Measurements from ENCODE around the gene ZNF764. TPM values are rescaled to one million over a fixed set of nuclear protein-coding genes. Genes with fewer than 3 reads are reported as not detected.

Gene ZNF764
- total and polyA plus RNA-seq, 9 of the 15 experiments (the other 6 are each of a cell fraction or from before 2014, with no cell fraction given): 0.69 to 10.1 (median 4.1) TPM

DNA sequence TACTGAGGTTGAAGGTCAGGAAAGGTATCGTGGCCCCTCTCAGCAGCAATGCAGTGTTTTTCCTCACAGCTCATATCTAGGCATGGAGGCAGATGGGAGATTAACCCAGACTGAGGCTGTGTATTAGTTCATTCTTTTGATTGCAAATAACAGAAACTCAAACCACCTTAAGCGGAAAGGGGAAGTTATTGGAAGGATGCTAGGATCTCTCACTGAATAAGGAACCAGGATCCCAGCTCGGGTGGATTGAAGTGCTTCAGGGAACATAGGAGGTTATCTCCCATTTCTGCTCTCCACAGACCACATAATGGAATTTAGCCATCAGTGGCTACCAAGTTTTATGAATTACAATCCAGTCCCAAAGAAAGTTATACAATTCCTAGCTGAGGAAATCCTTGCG lies 43.8 kb upstream of the ZNF764 start:
- ATAC-seq (no peak), FAIRE-seq (no peak), DNase-seq (ENCODE audit: extremely low read depth in 1 of 4, low spot score in 3 of 4) (no peak)
- H3K79me2 ChIP-seq (ENCODE audit: control insufficient read depth, insufficient read depth, low read length): no peaks in the 10 kb centered on the region
- in situ Hi-C loops (cut with MboI): no loop called here
- no peaks in the 10 kb centered on the region for H4K20me1 ChIP-seq (replicated peaks; ENCODE audit: control insufficient read depth, insufficient read depth, low read length)
- no peaks in the 10 kb centered on the region for H3K9me1 ChIP-seq (ENCODE audit: control insufficient read depth, insufficient read depth, low read length)
- CTCF ChIA-PET (ENCODE audit: low intra/inter-chr PET ratio): no interaction called here
- H3K27me3 ChIP-seq (ENCODE audit: control insufficient read depth in 2 of 2, insufficient read depth in 2 of 2, low read length in 2 of 2): no peaks in the 10 kb centered on the region
- H3K36me3 ChIP-seq (ENCODE audit: control insufficient read depth, insufficient read depth, low read length): peaks cover 44% of the 10 kb centered on the region
- no peak overlapping the region for H3K4me3 ChIP-seq
- H3K9me3 ChIP-seq (replicated peaks; ENCODE audit: control insufficient read depth, insufficient read depth, low read depth, low read length): no peaks in the 10 kb centered on the region
- WGBS (ENCODE audit: insufficient coverage, low coverage, missing lambda C conversion rate): 37% methylated on average over 4 of the region's 4 CpGs
- intact Hi-C loops (cut with micrococcal nuclease): no loop called here
- BruUV-seq (replicated peaks): no TSS peak
- H3K4me2 ChIP-seq (ENCODE audit: insufficient read depth, low read length): no peak overlapping the region
- H2AFZ ChIP-seq (ENCODE audit: low read depth, low read length): no peak overlapping the region
- no peak overlapping the region for H3K9ac ChIP-seq (ENCODE audit: insufficient read depth in 1 of 2, low read depth in 2 of 2, low read length in 2 of 2)
- no peak overlapping the region for H3K27ac ChIP-seq (ENCODE audit: extremely low read depth, low read depth, low read length)
- POLR2A ChIA-PET: interaction anchor here (0.6 to 1.7 kb wide), 6 partner anchors 8 to 255 kb away, joined by 3 to 7 read pairs (median 4); partner anchors contain the start of genes ZNF689 and ZNF747
- H3K4me1 ChIP-seq (replicated peaks in 1 of 2; ENCODE audit: control insufficient read depth in 2 of 2, insufficient read depth in 2 of 2, low read length in 2 of 2): peaks cover 0 to 12% of the 10 kb centered on the region in 2 experiments; a peak in 2 of 5 replicates
- TF ChIP-seq, protein P1, sequence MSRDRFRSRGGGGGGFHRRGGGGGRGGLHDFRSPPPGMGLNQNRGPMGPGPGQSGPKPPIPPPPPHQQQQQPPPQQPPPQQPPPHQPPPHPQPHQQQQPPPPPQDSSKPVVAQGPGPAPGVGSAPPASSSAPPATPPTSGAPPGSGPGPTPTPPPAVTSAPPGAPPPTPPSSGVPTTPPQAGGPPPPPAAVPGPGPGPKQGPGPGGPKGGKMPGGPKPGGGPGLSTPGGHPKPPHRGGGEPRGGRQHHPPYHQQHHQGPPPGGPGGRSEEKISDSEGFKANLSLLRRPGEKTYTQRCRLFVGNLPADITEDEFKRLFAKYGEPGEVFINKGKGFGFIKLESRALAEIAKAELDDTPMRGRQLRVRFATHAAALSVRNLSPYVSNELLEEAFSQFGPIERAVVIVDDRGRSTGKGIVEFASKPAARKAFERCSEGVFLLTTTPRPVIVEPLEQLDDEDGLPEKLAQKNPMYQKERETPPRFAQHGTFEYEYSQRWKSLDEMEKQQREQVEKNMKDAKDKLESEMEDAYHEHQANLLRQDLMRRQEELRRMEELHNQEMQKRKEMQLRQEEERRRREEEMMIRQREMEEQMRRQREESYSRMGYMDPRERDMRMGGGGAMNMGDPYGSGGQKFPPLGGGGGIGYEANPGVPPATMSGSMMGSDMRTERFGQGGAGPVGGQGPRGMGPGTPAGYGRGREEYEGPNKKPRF (IDR thresholded peaks at IDR 0.05; ENCODE audit: low read depth, low read length): no peak
- TF ChIP-seq JUN (IDR thresholded peaks at IDR 0.05; ENCODE audit: borderline replicate concordance, low read depth, low read length): no peak
- no peak for TF ChIP-seq JUN (CRISPR knock-in tag; IDR thresholded peaks at IDR 0.05; ENCODE audit: borderline replicate concordance)
- no peak for TF ChIP-seq WHSC1 (IDR thresholded peaks at IDR 0.05; ENCODE audit: low read length)
- TF ChIP-seq, protein P2, sequence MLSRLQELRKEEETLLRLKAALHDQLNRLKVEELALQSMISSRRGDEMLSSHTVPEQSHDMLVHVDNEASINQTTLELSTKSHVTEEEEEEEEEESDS (CRISPR knock-in tag; IDR thresholded peaks at IDR 0.05): no peak
- TF ChIP-seq, protein P3, sequence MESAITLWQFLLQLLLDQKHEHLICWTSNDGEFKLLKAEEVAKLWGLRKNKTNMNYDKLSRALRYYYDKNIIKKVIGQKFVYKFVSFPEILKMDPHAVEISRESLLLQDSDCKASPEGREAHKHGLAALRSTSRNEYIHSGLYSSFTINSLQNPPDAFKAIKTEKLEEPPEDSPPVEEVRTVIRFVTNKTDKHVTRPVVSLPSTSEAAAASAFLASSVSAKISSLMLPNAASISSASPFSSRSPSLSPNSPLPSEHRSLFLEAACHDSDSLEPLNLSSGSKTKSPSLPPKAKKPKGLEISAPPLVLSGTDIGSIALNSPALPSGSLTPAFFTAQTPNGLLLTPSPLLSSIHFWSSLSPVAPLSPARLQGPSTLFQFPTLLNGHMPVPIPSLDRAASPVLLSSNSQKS (CRISPR knock-in tag; IDR thresholded peaks at IDR 0.05): no peak
- no peak for TF ChIP-seq GATAD2B (IDR thresholded peaks at IDR 0.05; ENCODE audit: borderline replicate concordance)
- TF ChIP-seq LARP7 (IDR thresholded peaks at IDR 0.05): no peak
- TF ChIP-seq XRCC4 (IDR thresholded peaks at IDR 0.05; ENCODE audit: extremely low read depth, insufficient read depth, insufficient read length): no peak
- no peak for TF ChIP-seq SREBF2 (CRISPR knock-in tag; IDR thresholded peaks at IDR 0.05)
- no peak for TF ChIP-seq TGIF2 (CRISPR knock-in tag; IDR thresholded peaks at IDR 0.05)
- TF ChIP-seq GTF2F1 (IDR thresholded peaks at IDR 0.05; ENCODE audit: low read depth, low read length): no peak
- TF ChIP-seq, protein P4, sequence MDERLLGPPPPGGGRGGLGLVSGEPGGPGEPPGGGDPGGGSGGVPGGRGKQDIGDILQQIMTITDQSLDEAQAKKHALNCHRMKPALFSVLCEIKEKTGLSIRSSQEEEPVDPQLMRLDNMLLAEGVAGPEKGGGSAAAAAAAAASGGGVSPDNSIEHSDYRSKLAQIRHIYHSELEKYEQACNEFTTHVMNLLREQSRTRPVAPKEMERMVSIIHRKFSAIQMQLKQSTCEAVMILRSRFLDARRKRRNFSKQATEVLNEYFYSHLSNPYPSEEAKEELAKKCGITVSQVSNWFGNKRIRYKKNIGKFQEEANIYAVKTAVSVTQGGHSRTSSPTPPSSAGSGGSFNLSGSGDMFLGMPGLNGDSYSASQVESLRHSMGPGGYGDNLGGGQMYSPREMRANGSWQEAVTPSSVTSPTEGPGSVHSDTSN (CRISPR knock-in tag; IDR thresholded peaks at IDR 0.05; ENCODE audit: low read depth): no peak
- TF ChIP-seq, protein P4 (tag; conservative IDR thresholded peaks at IDR 0.05; ENCODE audit: low read depth): no peak
- no peak for TF ChIP-seq RBM17 (IDR thresholded peaks at IDR 0.05; ENCODE audit: borderline replicate concordance, low read depth, low read length)
- TF ChIP-seq MTA2 (IDR thresholded peaks at IDR 0.05; ENCODE audit: low read depth): no peak
- no peak for TF ChIP-seq YBX1 (IDR thresholded peaks at IDR 0.05)
- TF ChIP-seq, protein P5, sequence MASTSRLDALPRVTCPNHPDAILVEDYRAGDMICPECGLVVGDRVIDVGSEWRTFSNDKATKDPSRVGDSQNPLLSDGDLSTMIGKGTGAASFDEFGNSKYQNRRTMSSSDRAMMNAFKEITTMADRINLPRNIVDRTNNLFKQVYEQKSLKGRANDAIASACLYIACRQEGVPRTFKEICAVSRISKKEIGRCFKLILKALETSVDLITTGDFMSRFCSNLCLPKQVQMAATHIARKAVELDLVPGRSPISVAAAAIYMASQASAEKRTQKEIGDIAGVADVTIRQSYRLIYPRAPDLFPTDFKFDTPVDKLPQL (IDR thresholded peaks at IDR 0.05; ENCODE audit: extremely low read depth, insufficient read length): no peak

Data from K562 (cell line).